MM.1S (cell line): ENCODE results near the gene DGKK.

Experiments
- DNase-seq: peaks from one replicate; pipeline ENCODE4 v3.0.0-alpha.2; 2015
- H2AFZ ChIP-seq: fragments of 300-600 bp; sonication (generic); 2 replicates; pipeline ENCODE4 v1.6.0; 2016; ENCODE audit warnings: antibody characterized with exemption, low read length
- H3F3A ChIP-seq: fragments of 300-600 bp; sonication (generic); 2 replicates; pipeline ENCODE4 v1.6.1; 2016; ENCODE audit warnings: mild to moderate bottlenecking, antibody characterized with exemption, low read length, moderate library complexity, mixed read lengths; ENCODE audit not compliant: insufficient read depth
- H3K27ac ChIP-seq: fragments of 300-600 bp; sonication (generic); 2 replicates; pipeline ENCODE4 v1.5.1; 2016; ENCODE audit warnings: mild to moderate bottlenecking, low read length
- H3K27me3 ChIP-seq: fragments of 300-600 bp; sonication (generic); replicated peaks from 2 replicates; pipeline ENCODE4 v1.6.0; 2016; ENCODE audit warnings: low read length; ENCODE audit not compliant: insufficient read depth
- H3K36me3 ChIP-seq: fragments of 300-600 bp; sonication (generic); replicated peaks from 2 replicates; pipeline ENCODE4 v1.6.1; 2016; ENCODE audit warnings: mild to moderate bottlenecking, low read length, mixed read lengths; ENCODE audit not compliant: insufficient read depth
- H3K4me1 ChIP-seq: fragments of 300-600 bp; sonication (generic); 2 replicates; pipeline ENCODE4 v1.6.1; 2016; ENCODE audit warnings: low read length, mixed read lengths
- H3K4me2 ChIP-seq: fragments of 300-600 bp; sonication (generic); 2 replicates; pipeline ENCODE4 v1.6.0; 2016; ENCODE audit warnings: low read depth, low read length
- H3K4me3 ChIP-seq: fragments of 300-600 bp; sonication (generic); 2 replicates; pipeline ENCODE4 v1.5.1; 2016; ENCODE audit warnings: low read length, mixed read lengths
- H3K79me2 ChIP-seq: fragments of 300-600 bp; sonication (generic); 2 replicates; pipeline ENCODE4 v1.6.1; 2016; ENCODE audit warnings: mixed run types, low read length, mixed read lengths
- H3K9ac ChIP-seq: fragments of 300-600 bp; sonication (generic); 2 replicates; pipeline ENCODE4 v1.6.1; 2016; ENCODE audit warnings: low read length, mixed read lengths
- H3K9me2 ChIP-seq: fragments of 300-600 bp; sonication (generic); replicated peaks from 2 replicates; pipeline ENCODE4 v1.6.1; 2016; ENCODE audit warnings: mild to moderate bottlenecking, low read length, mixed read lengths; ENCODE audit not compliant: insufficient read depth
- H3K9me3 ChIP-seq: fragments of 300-600 bp; sonication (generic); replicated peaks from 2 replicates; pipeline ENCODE4 v1.6.1; 2016; ENCODE audit warnings: mild to moderate bottlenecking, low read length, mixed read lengths; ENCODE audit not compliant: insufficient read depth
- H4K20me1 ChIP-seq: fragments of 300-600 bp; sonication (generic); 2 replicates; pipeline ENCODE4 v1.6.1; 2016; ENCODE audit warnings: mild to moderate bottlenecking, low read length, moderate library complexity, mixed read lengths; ENCODE audit not compliant: insufficient read depth
- CTCF ChIP-seq: fragments of 300-600 bp; sonication (generic); IDR thresholded peaks from 2 replicates; pipeline ENCODE4 v1.5.1; 2016; ENCODE audit warnings: antibody characterized with exemption, low read length, mixed read lengths
- EZH2 ChIP-seq: fragments of 300-600 bp; sonication (generic); optimal IDR thresholded peaks from 2 replicates; pipeline ENCODE3; 2017; ENCODE audit warnings: low read depth, mild to moderate bottlenecking, antibody characterized with exemption, low read length, mixed read lengths
- EZH2phosphoT487 ChIP-seq: fragments of 300-600 bp; sonication (generic); IDR thresholded peaks from 2 replicates; pipeline ENCODE4 v1.6.1; 2018; ENCODE audit warnings: antibody characterized with exemption, low read length

The DGKK gene

DNA sequence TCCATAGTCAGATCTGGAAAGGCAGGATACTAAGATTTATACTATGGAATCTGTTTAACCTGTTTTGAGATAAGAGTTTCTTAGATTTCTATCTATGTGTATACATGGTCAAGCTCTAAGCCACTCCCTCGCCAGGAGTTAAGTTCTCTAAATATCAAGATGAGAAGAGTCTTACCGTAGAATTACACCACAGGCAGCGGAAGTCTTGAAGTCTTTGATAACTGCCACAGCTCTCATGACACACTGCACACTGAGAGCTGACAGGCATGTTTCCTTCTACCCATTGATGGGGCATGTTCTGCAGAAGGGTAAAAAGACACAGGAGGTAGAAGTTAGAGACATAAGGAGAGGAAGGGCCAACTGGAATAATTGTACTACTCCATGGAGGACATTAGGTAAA lies 67.7 kb downstream of the DGKK start:
- Histone ChIP-seq H4K20me1 (no peaks in the 10 kb centered on the region), H2AFZ (no peak overlapping the region), H3K27ac (no peak overlapping the region), H3K9me3 (no peaks in the 10 kb centered on the region), H3K9ac (no peak overlapping the region), H3K79me2 (no peaks in the 10 kb centered on the region), H3K36me3 (no peaks in the 10 kb centered on the region), H3K4me1 (no peaks in the 10 kb centered on the region), H3K27me3 (no peaks in the 10 kb centered on the region), H3F3A (no peaks in the 10 kb centered on the region), H3K9me2 (no peaks in the 10 kb centered on the region), H3K4me2 (no peak overlapping the region), H3K4me3 (no peak overlapping the region)
- no peak for DNase-seq
- TF ChIP-seq EZH2 = no peak
- TF ChIP-seq EZH2phosphoT487 = no peak
- no peak for TF ChIP-seq CTCF

DNA sequence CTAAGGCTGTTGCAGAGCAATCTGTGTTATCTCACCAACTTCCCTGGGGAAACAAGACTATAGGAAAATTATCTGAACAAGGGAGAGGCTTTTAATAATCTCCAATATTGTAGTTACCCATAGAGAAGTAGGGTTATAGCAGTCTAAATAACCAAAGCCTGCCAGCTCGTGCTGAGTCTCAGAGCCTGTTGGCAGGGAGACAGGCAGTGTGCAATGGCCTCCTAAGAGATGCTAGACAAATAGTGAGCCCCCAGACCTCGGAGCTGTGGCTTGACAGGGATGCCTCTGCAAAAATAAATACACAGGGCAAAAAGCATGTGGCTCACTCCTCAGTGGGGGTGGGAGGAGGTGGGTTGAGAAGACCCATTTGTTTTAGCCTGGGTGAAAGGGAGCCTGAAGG lies 76.7 kb downstream of the DGKK start:
- TF ChIP-seq CTCF (no peak), EZH2 (no peak), EZH2phosphoT487 (no peak)
- Histone ChIP-seq H3K36me3 (no peaks in the 10 kb centered on the region), H3K4me2 (no peak overlapping the region), H3K27me3 (no peaks in the 10 kb centered on the region), H3K9me2 (no peaks in the 10 kb centered on the region), H3K9me3 (no peaks in the 10 kb centered on the region), H2AFZ (no peak overlapping the region), H3K27ac (no peak overlapping the region), H3F3A (no peaks in the 10 kb centered on the region), H3K4me1 (no peaks in the 10 kb centered on the region), H4K20me1 (no peaks in the 10 kb centered on the region), H3K4me3 (no peak overlapping the region), H3K79me2 (no peaks in the 10 kb centered on the region), H3K9ac (no peak overlapping the region)
- DNase-seq = no peak

DNA sequence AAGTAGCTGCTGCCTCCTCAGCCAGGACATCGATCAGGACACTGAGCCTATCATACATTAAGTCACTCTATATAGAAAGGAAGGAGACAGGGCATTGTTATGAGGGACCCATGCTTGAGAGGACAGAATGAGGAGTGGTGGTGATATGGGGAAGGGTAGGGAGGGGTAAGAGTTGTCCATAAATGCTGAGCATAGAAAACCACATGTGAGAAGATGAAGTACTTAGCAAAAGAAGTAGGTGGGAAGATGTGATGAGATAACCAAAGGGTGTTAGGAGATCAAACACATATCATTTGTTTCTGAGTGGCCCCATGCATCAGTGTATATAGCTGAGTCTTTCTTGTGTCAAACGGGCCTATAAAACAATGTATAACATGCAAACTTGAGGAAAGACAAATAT lies 84.1 kb downstream of the DGKK start:
- no peaks in the 10 kb centered on the region for H3F3A ChIP-seq

More for the DNA sequence above, 84.1 kb downstream of the DGKK start:
- Histone ChIP-seq H3K9me2 (no peaks in the 10 kb centered on the region), H3K9ac (no peak overlapping the region), H3K79me2 (no peaks in the 10 kb centered on the region), H3K27me3 (no peaks in the 10 kb centered on the region), H3K4me1 (no peaks in the 10 kb centered on the region), H3K36me3 (no peaks in the 10 kb centered on the region), H3K27ac (no peak overlapping the region), H3K9me3 (no peaks in the 10 kb centered on the region), H4K20me1 (no peaks in the 10 kb centered on the region), H3K4me2 (no peak overlapping the region), H3K4me3 (no peak overlapping the region), H2AFZ (no peak overlapping the region)
- TF ChIP-seq EZH2 = no peak
- TF ChIP-seq EZH2phosphoT487 = no peak
- TF ChIP-seq CTCF = no peak
- DNase-seq = no peak
